Activated CD8-positive, alpha-beta memory T cell treated with anti-CD3 and anti-CD28 coated beads, Interleukin-2, amount 10 ng/mL, durations not matched to agents 7 days and 5 days (primary cell): ENCODE results near the gene ZFP37. TPM values are rescaled to one million over a fixed set of nuclear protein-coding genes. Genes with fewer than 3 reads are reported as not detected.
A peak's percentile ranks its signal among the peaks of the same experiment; 100 is the strongest.

Experiments
- ATAC-seq: fragments of 150-1000 bp; cut with Tn5 transposase; one replicate; pipeline ENCODE4 v1.10.0; 2021; ENCODE audit warnings: moderate library complexity
- CTCF ChIA-PET: fragments of 350-600 bp; sonication (Branson Sonifier 250); formaldehyde crosslinking; loops from one replicate; lab custom pipeline; 2021; ENCODE audit warnings: antibody characterized with exemption; lab: Charles Lee
- DNase-seq: peaks from one replicate; pipeline ENCODE4 v3.0.0-alpha.2; 2020
- H3K27ac Mint-ChIP-seq: one replicate; pipeline ENCODE4 v1.8.0; 2021; ENCODE audit warnings: mild to moderate bottlenecking, mixed read lengths
- H3K27me3 Mint-ChIP-seq: one replicate; pipeline ENCODE4 v1.8.0; 2021; ENCODE audit warnings: mixed read lengths
- H3K36me3 Mint-ChIP-seq: one replicate; pipeline ENCODE4 v1.8.0; 2021; ENCODE audit warnings: mild to moderate bottlenecking, mixed read lengths
- H3K4me1 Mint-ChIP-seq: one replicate; pipeline ENCODE4 v1.8.0; 2021; ENCODE audit warnings: mixed read lengths
- H3K4me3 Mint-ChIP-seq: one replicate; pipeline ENCODE4 v1.8.0; 2021; ENCODE audit warnings: mild to moderate bottlenecking, moderate library complexity, mixed read lengths
- H3K9me3 Mint-ChIP-seq: one replicate; pipeline ENCODE4 v1.8.0; 2022; ENCODE audit warnings: low read depth, mixed read lengths
- total RNA-seq, 2 experiments: library from RNA; stranded (reverse); gene quantifications; one replicate each; pipeline ENCODE4 v1.2.3, GENCODE V29; 2021

ZFP37 gene
- total RNA-seq, 2 experiments from 2014 or later = 0.77 to 1.1 TPM

- CTCF ChIA-PET = no interaction called here
- peaks cover 16% of the 10 kb centered on the region for H3K9me3 Mint-ChIP-seq
- ATAC-seq = no peak
Observed at GRCh38 chr9:113026200-113026599, 30.3 kb downstream of the ZFP37 start.

GRCh38 chr9:113018247-113018646 is 38.3 kb downstream of the ZFP37 start:
- H3K4me1 Mint-ChIP-seq = no peaks in the 10 kb centered on the region
- CTCF ChIA-PET = no interaction called here
- H3K9me3 Mint-ChIP-seq = peaks cover 24% of the 10 kb centered on the region
- peaks cover 2% of the 10 kb centered on the region for H3K36me3 Mint-ChIP-seq
- ATAC-seq (no peak), DNase-seq (no peak)
- peaks cover 4% of the 10 kb centered on the region for H3K27me3 Mint-ChIP-seq
- no peak overlapping the region for H3K4me3 Mint-ChIP-seq
- no peak overlapping the region for H3K27ac Mint-ChIP-seq

More at GRCh38 chr9:113026200-113026599, 30.3 kb downstream of the ZFP37 start:
- Mint-ChIP-seq H3K4me3 (no peak overlapping the region), H3K36me3 (no peaks in the 10 kb centered on the region), H3K4me1 (no peaks in the 10 kb centered on the region), H3K27ac (no peak overlapping the region), H3K27me3 (no peaks in the 10 kb centered on the region)
- no peak for DNase-seq

DNA sequence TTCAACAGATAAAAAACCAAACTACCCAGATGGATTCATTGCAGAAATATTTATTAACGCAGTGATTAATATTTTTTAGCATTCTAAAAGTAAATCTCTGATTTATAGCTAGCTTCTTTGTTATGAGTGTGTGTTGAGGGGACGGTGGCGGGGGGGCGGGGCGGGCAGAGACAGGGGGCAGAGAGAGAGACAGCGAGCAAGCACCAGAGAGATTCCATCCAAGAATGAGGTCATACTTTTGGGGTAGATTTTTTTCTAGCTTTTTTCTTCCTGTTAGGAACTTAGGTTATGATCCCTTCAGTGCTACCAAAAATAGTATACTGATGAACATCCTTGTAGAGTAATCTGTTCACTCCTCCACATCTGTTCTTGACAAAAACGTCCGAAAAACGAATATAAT is 44.0 kb downstream of the ZFP37 start:
- ATAC-seq = no peak
- DNase-seq = no peak
- CTCF ChIA-PET = no interaction called here
- no peaks in the 10 kb centered on the region for H3K4me1 Mint-ChIP-seq
- peaks cover 2% of the 10 kb centered on the region for H3K36me3 Mint-ChIP-seq
- no peak overlapping the region for H3K4me3 Mint-ChIP-seq
- peaks cover 16% of the 10 kb centered on the region for H3K9me3 Mint-ChIP-seq
- peaks cover 14% of the 10 kb centered on the region for H3K27me3 Mint-ChIP-seq
- H3K27ac Mint-ChIP-seq = no peak overlapping the region

DNA sequence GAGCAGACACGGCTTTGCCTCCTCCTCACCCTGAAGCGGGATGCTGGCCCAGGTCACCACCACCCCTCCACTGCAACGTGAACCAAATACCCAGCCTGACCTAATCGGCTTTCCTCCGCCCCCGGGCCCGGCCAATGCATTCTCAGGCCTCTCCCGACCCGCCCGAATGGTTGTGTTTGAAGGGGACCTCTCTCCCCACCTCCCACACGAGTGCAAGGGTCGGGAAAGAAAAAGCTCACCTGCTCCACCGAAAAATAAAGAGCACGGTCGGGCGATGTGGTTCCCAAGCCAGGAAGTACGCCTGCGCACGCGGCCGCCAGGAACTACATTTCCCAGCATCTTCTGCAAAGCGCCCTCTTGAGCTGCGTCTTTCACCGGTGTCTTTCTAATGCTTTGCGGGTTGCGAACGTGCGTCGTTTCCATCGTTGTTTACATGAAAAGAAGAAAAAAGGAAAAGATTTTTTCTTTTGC is 44.6 kb downstream of the ZFP37 start, which contains the start of gene ZNF883:
ZNF883 (minus strand) TSS at position 282 of the 471 bp plus-strand sequence.
- H3K27ac Mint-ChIP-seq = no peak within 1 kb of the TSS
- peak within 1 kb of the TSS; percentile 47 for H3K4me3 Mint-ChIP-seq
- peak; percentile 42 for DNase-seq
- peaks cover 16% of the 10 kb centered on the region for H3K9me3 Mint-ChIP-seq
- CTCF ChIA-PET = no interaction called here
- no peaks in the 10 kb centered on the region for H3K4me1 Mint-ChIP-seq
- peaks cover 2% of the 10 kb centered on the region for H3K36me3 Mint-ChIP-seq
- peaks cover 14% of the 10 kb centered on the region for H3K27me3 Mint-ChIP-seq
- no peak for ATAC-seq

GRCh38 chr9:113005777-113006176 is 50.7 kb downstream of the ZFP37 start:
- Mint-ChIP-seq H3K4me3 (no peak overlapping the region), H3K27me3 (no peaks in the 10 kb centered on the region), H3K36me3 (no peaks in the 10 kb centered on the region), H3K9me3 (peaks cover 20% of the 10 kb centered on the region), H3K4me1 (no peaks in the 10 kb centered on the region), H3K27ac (no peak overlapping the region)
- ATAC-seq (no peak), DNase-seq (no peak)
- CTCF ChIA-PET = no interaction called here

- Mint-ChIP-seq H3K27me3 (no peaks in the 10 kb centered on the region), H3K9me3 (peaks cover 42% of the 10 kb centered on the region), H3K36me3 (peaks cover 5% of the 10 kb centered on the region), H3K27ac (no peak overlapping the region), H3K4me3 (no peak overlapping the region), H3K4me1 (no peaks in the 10 kb centered on the region)
- DNase-seq (no peak), ATAC-seq (no peak)
- CTCF ChIA-PET = no interaction called here
Observed at GRCh38 chr9:112997236-112997941, 59.1 kb downstream of the ZFP37 start.

Other genes starting within 250 kb of the ZFP37 start
- not detected for gene SLC46A2, start 165.8 kb downstream of the ZFP37 start, total RNA-seq
- gene ZNF883, start 44.5 kb downstream of the ZFP37 start, total RNA-seq = under 1 TPM in 1 of 2 experiments, not detected in 1; 0.44 TPM
- gene SLC31A2, start 94.3 kb upstream of the ZFP37 start, total RNA-seq = 1 to 10 TPM; 2.9 to 4.2 TPM
- 10 to 100 TPM; 40.4 to 42.8 TPM for gene FKBP15, start 164.6 kb upstream of the ZFP37 start, total RNA-seq
- gene SLC31A1, start 164.8 kb upstream of the ZFP37 start, total RNA-seq = 10 to 100 TPM in 1 of 2 experiments, 1 to 10 TPM in 1; 8.7 to 12.2 TPM
- 10 to 100 TPM; 25.6 to 33.6 TPM for gene CDC26, start 218.8 kb upstream of the ZFP37 start, total RNA-seq
- gene PRPF4, start 218.9 kb upstream of the ZFP37 start, total RNA-seq = 10 to 100 TPM; 34.0 to 43.4 TPM
- not detected for gene RNF183, start 246.7 kb upstream of the ZFP37 start, total RNA-seq